Measurements from ENCODE around the gene NDUFV1.
"Not testable (repeated sequence)": the region's sequence is repeated elsewhere in the genome, so short reads cannot be mapped to it uniquely, and the experiment has no call there.

Gene NDUFV1

DNA sequence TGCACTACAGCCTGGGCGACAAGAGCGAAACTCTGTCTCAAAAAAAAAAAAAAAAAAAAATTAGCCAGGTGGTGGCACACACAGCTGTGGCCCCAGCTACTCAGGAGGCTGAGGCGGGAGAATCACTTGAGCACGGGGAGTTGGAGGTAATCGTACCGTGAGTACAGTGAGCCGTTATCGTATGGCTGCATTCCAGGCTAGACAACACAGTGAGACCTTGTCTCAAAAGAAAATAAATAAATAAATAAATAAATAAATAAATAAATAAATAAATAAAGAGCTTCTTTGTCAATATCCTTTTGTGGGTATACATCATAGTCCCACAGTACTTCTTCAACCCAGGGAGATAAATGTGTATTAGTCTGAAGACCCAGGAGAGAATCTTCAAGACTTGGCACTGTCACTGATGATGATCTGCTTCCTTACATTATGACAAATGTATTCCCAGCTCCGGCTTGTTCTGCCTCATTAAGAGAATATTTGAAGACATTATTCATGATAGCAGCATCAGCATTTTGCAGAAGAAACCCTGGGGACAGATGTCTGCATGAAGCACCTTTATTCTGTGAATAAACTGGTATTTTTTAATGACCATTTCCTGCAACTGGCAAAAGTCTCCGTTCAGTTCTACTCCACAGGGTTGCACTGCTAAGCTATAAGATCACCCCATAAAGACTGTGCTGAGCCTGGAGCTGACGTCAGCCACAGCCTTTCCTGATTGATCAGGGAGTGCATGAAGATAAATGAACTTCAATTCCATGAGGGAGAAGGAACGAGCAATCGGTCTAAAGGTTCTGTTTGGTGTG, 45.4 kb downstream of the NDUFV1 start:
- TF ChIP-seq, protein P1, sequence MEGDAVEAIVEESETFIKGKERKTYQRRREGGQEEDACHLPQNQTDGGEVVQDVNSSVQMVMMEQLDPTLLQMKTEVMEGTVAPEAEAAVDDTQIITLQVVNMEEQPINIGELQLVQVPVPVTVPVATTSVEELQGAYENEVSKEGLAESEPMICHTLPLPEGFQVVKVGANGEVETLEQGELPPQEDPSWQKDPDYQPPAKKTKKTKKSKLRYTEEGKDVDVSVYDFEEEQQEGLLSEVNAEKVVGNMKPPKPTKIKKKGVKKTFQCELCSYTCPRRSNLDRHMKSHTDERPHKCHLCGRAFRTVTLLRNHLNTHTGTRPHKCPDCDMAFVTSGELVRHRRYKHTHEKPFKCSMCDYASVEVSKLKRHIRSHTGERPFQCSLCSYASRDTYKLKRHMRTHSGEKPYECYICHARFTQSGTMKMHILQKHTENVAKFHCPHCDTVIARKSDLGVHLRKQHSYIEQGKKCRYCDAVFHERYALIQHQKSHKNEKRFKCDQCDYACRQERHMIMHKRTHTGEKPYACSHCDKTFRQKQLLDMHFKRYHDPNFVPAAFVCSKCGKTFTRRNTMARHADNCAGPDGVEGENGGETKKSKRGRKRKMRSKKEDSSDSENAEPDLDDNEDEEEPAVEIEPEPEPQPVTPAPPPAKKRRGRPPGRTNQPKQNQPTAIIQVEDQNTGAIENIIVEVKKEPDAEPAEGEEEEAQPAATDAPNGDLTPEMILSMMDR (conservative IDR thresholded peaks at IDR 0.05; ENCODE audit: low read depth, low read length): no peak
- H3K4me3 ChIP-seq (ENCODE audit: low read depth, low read length): no peak overlapping the region
- no peak for DNase-seq (ENCODE audit: low read depth)

DNA sequence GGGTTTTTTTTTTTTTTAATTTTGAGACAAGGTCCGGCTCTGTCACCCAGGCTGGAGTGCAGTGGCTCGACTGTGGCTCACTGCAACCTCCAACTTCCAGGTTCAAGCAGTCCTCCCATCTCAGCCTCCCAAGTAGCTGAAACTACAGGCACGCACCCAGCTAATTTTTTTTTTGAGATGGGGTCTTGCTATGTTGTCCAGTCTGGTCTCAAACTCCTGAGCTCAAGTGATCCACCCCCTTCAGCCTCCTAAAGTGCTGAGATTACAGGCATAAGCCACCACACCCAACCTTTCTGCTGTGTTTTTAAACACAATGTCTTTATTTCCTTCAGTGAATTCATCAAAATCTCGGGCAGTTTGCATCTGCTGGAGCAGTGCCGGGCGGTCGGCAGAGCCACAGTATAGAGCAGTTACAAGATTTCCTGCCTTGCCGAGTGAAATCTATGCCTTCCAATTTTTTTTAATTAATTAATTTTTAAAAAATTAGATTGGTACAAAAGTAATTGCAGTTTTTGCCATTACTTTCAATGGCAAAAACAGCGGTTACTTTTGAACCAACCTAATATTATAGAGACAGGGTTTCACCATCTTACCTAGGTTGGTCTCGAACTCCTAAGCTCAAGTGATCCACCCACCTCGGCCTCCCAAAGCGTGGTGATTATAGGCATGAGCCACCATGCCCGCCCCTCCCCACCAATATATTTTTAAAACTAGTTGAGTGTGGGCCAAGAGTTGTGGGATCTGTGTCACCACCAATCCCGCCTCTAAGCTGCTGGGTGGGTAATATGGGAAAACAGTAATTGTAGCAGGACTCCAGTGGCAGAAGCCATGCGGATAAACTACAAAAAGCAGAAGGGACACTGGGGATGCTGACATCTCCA, 46.5 kb downstream of the NDUFV1 start:
- TF ChIP-seq, protein P1 (conservative IDR thresholded peaks at IDR 0.05; ENCODE audit: low read depth, low read length): no peak
- DNase-seq (ENCODE audit: low read depth): no peak
- no peak overlapping the region for H3K4me3 ChIP-seq (ENCODE audit: low read depth, low read length)

DNA sequence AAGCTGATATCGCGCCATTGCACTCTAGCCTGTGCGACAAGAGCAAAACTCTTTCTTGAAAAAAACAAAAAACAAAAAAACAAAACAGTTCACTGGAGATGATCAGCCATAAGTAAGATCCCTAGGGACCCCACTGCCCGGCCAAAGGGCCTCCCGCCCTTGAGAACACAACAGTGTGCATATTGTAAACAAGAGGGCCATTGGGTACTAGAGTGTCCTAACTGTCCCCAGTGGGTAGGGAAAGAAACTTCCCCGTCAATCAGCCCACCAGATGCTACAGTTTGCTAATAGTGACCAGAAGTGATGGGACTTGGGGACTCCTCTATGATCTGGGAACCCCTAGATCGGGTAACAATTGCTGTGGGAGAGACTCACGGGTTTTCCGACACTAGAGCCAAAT, 47.5 kb downstream of the NDUFV1 start:
- TF ChIP-seq, protein P1 (conservative IDR thresholded peaks at IDR 0.05; ENCODE audit: low read depth, low read length): no peak
- no peak overlapping the region for H3K4me3 ChIP-seq (ENCODE audit: low read depth, low read length)

DNA sequence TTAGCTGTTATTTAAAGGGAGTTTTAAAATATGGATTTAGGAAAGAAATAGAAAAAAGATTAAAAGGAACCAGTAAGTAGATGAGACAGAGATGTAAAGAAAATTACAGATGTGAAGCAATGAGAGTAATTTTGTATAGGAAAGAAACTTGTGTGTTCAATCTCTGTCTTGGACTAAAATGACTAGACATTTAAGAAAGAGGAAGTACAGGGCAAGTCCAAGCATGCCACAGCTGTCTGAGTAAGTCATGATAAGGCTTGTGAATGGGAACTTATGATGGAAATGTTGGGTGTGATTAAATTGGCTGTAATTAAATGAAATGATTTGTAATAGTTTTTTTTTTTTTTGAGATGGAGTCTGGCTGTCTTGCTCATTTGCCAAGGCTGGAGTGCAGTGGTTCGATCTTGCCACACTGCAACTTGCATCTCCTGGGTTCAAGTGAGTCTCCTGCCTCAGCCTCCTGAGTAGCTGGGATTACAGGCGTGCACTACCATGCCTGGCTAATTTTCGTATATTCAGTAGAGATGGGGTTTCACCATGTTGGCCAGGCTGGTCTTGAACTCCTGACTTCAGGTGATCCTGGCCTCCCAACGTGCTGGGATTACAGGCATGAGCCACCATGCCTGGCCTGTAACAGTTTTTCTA, 49.7 kb downstream of the NDUFV1 start:
- DNase-seq (ENCODE audit: low read depth): peak; percentile 10
- TF ChIP-seq, protein P1 (conservative IDR thresholded peaks at IDR 0.05; ENCODE audit: low read depth, low read length): no peak
- no peak overlapping the region for H3K4me3 ChIP-seq (ENCODE audit: low read depth, low read length)

More for the DNA sequence above, 47.5 kb downstream of the NDUFV1 start:
- no peak for DNase-seq (ENCODE audit: low read depth)

DNA sequence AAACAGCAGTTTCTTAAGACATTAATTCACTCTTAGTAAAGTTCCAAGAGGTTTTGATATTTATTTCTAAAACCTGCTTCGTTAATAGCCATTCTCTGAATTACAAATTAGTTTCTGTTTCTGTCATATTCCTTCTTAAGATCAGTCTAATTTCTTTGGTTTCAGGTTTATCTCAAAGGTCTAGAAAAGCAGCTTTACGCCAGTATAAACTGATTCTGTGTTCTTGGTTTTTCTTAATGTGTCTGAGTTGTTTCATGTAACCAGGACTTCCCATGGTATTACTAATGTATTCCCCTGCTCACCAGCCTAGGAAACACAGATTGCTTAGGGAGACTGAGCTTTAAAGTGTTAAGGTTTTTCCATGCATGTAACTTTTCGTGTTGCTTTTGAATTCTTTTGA, 50.6 kb downstream of the NDUFV1 start:
- no peak for DNase-seq (ENCODE audit: low read depth)
- TF ChIP-seq, protein P1 (conservative IDR thresholded peaks at IDR 0.05; ENCODE audit: low read depth, low read length): no peak
- no peak overlapping the region for H3K4me3 ChIP-seq (ENCODE audit: low read depth, low read length)

DNA sequence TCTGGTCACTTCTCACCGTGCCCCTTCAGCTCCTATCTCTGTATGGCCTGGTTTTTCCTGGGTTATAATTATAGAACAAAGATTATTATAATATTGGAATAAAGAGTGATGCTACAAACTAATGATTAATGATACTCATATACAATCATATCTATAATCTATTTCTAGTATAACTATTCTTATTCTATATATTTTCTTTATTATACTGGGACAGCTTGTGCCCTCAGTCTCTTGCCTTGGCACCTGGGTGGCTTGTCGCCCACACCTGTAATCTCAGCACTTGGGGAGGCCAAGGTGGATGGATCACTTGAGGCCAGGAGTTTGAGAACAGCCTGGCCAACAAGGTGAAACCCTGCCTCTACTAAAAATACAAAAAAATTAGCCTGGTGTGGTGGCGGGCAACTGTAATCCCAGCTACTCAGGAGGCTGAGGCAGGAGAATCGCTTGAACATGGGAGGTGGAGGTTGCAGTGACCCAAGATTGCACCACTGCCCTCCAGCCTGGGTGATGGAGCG, 53.0 kb downstream of the NDUFV1 start:
- not testable (repeated sequence) for H3K4me3 ChIP-seq (ENCODE audit: low read depth, low read length); DNase-seq (ENCODE audit: low read depth)

DNA sequence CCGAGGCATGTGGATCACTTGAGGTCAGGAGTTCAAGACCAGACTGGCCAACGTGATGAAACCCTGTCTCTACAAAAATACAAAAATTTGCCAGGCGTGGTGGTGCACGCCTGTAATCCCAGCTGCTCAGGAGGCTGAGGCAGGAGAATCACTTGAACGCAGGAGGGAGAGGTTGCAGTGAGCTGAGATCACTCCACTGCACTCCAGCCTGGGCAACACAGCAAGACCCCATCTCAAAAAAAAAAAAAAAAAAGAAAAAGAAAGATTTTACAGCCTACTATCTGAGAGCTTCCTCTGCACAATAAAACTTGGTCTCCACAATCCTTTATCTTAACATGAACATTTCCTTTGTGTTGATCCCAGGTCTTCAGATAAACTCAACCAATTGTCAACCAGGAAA, 54.0 kb downstream of the NDUFV1 start:
- DNase-seq (ENCODE audit: low read depth); H3K4me3 ChIP-seq (ENCODE audit: low read depth, low read length): not testable (repeated sequence)
